ENCODE data around the gene PRELID3B.
"Not testable (repeated sequence)": the region's sequence is repeated elsewhere in the genome, so short reads cannot be mapped to it uniquely, and the experiment has no call there.

Gene PRELID3B

DNA sequence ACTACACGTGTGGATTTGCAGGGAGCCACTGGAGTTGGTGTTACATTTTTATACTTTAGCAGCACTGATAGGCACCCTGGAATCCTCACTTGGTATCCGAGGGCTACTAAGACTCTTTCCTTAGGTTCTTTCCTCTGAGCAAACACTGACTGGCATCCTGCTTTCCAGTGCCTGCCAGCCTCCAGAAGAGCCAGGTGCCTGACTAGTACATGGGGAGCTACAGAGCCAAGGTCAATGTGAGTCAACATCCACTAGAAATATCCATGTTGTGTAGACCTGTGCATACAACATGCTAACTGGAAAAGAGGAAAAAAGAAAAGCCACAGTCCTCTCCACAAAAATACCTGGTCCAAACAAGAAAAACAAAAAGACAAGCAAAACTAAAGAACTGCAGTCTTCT, 17.5 kb downstream of the PRELID3B start:
- no peak for DNase-seq

DNA sequence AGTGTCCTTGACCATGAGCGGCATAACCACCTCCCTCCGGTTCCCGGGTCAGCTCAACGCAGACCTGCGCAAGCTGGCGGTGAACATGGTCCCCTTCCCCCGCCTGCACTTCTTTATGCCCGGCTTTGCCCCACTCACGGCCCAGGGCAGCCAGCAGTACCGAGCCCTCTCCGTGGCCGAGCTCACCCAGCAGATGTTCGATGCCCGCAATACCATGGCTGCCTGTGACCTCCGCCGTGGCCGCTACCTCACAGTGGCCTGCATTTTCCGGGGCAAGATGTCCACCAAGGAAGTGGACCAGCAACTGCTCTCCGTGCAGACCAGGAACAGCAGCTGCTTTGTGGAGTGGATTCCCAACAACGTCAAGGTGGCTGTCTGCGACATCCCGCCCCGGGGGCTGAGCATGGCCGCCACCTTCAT, 18.5 kb downstream of the PRELID3B start:
- no peak for DNase-seq

DNA sequence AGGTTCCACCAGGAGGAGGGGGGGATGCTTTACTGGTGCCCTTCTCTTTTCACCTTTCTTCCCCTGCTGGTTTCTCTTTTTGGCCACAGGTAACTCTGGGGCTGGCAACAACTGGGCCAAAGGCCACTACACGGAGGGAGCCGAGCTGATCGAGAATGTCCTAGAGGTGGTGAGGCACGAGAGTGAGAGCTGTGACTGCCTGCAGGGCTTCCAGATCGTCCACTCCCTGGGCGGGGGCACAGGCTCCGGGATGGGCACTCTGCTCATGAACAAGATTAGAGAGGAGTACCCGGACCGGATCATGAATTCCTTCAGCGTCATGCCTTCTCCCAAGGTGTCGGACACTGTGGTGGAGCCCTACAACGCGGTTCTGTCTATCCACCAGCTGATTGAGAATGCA, 19.0 kb downstream of the PRELID3B start:
- no peak for DNase-seq

DNA sequence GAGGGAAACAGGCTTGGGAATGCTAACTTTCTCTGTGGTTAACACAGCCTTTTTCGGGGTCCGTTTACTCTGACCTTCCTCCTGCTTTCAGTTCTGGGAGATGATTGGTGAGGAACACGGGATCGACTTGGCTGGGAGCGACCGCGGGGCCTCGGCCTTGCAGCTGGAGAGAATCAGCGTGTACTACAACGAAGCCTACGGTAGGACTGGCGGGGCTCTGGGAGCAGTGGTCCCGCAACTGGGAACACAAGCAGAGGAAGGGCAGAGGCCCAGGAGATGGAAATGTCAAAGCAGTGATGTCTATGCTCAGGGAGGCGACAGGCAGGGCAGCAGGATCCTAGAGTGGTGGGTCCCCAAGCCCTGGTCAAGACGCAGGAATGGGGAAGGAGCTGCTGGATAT, 19.8 kb downstream of the PRELID3B start:
- DNase-seq = no peak

DNA sequence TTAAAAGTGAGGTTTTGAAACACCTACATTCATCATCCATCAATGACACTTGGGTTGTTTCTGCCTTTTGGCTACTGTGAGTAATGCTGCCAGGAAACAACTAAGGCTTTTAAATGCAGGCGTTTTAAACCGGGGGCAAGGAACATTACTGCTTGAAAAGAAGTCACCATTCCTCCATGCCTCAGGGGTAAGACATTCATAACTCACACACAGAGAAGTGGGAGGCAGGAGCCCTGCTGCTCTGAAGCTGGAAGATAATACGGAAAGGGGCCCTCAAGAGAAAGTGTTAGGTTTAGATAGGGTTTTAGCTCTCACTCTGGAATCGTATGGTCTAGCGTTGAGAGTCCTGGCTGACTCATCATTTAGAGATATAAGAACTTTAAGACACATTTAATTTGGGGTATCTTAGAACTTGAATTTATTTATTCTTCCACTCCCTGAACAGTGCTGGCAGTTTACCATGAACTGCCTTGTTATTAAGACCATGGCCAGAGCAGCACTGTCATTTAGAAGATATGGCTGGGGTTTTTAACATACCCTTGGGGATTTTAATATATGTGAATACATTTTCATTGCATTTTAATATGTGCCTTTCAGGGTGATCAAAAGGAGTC, 21.5 kb downstream of the PRELID3B start:
- DNase-seq = peak; percentile 55

DNA sequence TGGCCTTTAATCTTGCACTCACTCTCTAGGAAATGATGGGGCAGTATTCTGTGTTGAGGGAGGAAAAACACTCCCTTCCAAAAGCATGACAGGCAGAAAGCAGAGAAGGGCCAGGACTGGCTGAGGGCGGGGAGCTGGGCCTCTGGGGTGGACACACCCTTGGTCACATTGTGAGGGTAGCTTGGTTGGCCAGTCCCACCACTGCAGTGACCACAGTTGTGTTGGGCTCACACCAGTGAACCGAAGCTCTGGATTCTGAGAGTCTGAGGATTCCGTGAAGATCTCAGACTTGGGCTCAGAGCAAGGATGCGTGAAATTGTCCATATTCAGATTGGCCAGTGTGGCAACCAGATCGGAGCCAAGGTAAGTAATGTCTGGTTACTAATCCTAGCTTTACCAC, 23.4 kb downstream of the PRELID3B start, which contains the start of gene TUBB1:
Gene TUBB1 (plus strand): TSS at position 213 of the 400 bp plus-strand sequence. CDS start 94 bp downstream, at position 307.
- DNase-seq = no peak

DNA sequence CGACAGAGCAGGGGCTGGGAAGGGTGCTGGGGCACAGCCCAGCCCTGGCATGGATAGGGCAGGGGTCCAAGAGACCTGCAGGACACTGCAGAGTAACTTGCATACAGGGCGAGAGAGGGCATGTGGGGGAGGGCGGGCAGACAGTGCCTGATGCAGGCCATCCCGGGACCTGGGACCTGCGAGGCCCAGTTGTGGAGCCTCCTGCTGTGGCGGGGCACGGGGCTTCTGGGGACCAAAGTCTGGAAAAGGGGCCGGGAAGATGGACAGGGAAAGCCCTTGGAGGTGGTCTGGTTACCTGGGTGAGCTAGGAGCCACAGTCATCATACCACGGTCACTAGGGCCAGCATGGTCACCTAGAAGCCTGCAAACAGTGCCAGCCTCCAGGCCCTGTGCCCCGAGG, 23.8 kb downstream of the PRELID3B start:
- no peak for DNase-seq

DNA sequence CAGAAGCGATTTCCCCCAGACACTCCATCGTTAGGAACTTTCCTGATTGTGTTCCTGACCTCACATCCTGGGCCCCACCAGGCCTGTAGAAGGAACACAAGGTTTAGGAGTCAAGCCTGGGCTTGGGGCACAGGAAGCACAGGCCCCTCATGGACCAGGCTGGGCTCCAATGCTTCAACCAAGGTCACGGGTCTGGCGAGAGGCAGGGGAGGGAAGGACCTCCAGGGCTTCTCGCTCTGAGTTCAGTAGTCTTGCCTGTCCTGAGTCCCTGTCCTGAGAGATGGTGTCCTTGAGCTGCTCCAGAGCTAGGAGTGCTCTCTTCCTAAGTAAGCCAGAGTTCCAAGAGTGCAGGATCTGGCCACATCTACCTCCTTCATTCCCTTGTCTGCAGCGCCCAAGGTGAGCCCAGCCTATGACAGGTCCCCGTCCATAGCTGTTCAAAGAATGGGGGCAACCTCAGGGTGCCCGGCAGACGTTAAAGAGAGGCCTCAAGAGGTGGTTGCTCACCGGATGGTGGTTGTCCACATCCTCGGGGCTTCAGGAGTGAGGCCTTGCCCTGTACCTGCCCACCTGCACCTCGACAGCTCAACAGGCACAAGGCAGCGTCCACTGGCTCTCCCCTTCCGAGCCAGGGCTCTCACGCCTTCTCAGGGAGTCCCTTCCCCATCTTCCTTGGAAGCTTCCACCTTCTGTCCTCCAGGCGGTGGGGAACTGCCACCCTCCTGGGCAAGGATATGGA, 24.9 kb downstream of the PRELID3B start:
- no peak for DNase-seq

DNA sequence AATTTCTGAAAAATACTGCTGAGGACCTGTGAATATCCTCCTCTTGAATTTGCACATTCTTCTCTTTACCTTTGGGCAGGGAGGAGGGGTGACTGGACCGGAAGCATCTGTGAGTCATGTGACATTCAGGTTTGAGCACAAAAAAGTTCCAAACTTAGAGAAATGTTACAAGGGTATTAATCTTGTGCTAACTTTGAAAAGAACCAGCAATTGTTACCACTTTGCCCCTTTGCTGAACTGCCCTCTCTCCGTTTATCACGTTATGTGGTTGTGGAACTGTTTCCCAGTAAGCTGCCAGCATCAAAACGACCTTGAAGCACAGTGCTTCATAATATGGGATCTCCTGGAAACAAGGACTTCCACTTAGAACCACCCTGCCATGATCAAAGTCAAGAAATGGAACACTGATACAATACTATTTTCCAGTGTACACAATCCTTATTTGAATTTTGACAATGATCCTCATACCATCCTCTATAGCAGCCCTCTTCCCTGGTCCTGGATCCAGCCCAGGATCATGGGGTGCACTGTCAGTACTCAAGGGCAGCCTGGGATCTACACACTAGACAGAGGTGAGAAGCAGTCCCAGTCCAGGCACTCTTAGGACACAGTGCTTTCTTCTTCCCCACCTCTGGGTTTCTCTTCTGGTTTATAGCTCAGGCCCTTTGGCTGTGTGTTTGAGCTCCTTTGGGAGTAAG, 25.6 kb downstream of the PRELID3B start:
- DNase-seq = no peak

DNA sequence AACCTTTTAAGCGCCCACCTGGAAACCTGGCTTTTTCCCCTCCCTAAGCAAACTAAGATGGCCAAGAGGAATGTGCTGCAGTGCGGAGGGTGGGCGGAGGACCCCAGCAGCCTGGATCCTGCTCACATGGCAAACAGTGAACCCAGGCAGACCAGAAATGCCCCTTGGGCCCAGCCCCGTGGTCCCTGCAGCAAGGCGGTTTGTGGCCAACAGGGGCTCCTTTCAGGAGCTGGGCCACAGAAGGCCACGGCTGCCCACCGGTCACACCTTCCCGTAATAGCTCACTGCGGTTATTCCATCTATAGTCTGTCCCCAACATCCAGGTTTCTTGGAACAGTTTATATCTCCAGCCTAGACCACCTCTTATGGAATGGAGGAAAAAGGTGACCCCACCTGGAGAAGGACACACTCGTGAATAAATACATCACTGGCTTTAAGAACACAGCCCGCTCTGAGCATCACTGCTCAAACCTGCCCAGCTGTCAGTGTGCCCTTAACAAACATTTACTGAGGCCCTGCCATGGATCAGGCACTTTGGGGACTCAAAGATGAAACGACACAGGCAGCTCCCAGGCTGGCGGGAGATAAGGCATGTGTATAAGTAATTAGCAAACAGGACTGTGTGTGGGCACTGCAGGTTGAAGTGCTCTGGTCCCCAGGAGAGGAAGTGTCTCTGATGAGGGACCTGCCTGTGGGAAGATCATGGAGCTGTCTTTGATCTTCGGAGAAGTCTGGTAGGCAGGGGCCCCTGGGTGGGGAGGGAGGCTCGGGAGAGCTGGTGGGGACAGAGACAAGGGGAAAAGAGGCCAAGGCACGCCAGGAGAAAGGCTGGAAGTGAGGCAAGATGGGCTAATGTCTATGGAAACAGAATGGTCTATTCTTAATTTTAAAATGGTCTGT, 26.5 kb downstream of the PRELID3B start:
- no peak for DNase-seq

DNA sequence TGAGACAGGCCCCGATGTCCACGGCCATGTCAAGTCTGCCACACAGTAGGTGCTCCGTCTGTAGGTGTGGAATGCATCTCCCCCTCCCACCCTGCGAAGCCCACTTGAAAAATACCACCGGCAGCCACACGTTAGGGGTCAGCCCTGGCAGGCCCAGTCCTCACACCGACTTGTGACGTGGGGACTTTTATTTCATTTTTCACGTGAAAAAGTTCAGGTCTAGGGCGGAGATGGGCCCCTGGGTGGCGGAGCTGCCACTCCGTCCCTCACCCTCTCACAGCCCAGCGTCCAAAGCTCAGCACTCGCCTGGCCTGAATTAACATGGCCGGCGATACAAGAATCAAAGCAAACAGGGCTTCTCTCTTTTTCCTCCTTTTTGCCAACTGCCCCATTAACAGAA, 27.2 kb downstream of the PRELID3B start:
- DNase-seq = no peak

DNA sequence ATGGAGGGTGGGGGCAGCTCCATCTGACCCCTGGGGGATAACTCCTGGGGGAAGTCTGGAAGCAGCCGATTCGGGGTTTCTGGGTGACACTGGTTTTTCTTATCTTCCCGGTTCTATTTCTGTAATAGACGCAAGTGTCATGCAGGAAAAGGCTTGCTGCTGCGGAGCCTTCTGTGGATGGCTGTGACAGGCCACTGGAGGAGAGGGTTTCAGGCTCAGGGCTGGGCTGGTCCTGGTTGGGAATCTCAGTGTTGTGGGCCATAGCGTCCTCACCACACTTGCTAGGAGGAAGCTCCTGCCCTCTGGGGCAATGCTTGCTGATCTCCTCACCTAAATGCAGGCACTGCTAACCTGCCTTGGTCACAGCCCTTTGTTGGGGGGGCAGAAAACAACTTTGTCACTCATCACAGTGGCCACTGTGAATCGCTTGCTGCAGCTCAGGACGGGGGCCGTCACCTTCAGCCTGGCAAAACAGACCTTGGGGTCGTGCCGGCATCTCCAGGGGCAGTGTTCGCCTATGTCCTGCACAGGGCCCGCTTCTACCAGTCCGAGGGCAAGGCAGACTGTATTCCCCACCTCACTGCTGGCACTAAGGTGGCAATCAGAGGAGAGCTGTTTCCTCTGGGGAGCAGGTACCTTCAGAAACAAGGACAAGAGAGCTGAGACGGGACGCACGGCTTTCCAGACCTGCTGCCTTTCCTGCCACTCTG, 27.8 kb downstream of the PRELID3B start:
- DNase-seq = no peak

DNA sequence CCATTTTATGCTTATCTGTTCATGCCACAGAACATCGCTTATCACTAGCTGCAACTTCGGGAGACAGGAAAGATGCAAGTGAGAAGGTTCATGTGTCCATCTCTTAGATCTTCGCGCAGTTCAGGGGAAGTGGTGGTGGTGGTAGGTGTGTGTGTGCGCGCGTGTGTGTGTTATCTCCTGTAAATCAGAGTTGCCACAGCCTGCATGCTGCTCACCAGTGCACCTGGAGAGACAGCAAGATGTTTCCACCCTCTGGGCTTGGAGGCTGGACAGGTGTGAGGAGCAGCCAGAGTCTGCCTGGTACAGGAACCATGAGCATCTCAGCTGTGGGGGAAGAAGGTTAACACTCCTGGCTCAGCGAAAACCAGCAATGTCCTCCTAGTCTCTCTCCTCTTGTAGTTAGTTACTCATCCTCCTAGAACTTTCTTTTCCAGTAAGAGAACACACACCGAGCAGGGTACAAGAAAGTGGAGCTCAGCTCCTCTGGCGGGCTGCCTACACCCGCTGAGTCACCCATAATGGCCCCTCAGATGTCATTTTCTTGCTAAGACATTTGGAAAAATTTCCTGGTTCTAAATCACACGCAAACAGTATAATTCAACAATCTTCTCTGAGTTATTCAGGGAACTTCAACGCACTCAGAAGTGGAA, 28.5 kb downstream of the PRELID3B start:
- DNase-seq = peak; percentile 35

DNA sequence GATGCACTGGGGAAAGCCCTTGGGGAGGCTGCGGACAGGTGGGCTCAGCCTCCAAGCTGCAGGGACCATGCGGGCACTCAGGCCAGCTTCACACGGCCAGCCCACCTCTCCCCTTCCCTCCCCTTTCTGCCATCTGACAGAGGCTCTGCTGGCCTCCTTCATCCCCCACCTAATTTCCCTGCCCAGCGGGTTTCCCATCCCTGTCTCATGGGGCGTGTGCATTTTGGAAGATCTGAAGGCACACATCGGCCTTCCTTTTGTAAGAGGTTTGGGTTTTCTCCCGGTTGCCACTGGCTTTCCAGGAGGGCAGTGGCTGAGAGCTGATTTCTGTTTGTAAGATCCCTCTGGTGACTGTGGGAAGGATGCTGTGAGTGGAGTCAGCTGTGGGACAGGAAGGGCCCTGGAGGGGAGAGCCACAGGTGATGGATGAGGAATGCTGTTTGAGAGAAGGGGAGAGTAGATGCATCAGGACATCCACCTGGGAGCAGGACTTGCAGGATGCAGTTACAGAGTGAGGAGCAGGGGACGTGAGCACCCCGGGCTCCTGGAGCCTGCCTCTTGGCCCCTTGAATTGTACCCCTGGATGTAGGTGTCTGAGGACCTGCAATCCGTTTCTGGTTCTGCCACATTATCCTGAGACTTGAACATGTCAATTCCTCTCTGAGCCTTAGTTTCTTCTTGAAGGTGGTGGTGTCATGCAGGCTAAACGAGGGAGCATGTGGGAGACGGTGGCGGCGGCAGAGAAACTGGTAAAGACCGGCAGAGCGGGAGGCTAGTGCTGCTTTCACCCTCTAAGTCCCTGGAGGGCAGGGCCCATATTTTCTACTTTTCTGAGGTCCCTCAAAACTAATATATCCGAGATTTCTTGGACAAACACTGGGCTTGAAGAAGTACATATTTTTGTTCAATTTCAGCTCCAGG, 29.3 kb downstream of the PRELID3B start:
- DNase-seq = no peak

DNA sequence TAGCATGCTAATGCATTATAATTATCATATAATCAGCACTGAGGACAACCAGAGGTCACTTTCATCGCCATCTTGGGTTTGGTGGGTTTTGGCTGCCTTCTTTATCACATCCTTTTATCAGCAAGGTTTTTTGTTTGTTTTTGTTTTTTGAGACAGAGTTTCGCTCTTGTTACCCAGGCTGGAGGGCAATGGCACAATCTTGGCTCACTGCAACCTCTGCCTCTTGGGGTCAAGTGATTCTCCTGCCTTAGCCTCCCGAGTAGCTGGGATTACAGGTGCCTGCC, 30.8 kb downstream of the PRELID3B start:
- not testable (repeated sequence) for DNase-seq

DNA sequence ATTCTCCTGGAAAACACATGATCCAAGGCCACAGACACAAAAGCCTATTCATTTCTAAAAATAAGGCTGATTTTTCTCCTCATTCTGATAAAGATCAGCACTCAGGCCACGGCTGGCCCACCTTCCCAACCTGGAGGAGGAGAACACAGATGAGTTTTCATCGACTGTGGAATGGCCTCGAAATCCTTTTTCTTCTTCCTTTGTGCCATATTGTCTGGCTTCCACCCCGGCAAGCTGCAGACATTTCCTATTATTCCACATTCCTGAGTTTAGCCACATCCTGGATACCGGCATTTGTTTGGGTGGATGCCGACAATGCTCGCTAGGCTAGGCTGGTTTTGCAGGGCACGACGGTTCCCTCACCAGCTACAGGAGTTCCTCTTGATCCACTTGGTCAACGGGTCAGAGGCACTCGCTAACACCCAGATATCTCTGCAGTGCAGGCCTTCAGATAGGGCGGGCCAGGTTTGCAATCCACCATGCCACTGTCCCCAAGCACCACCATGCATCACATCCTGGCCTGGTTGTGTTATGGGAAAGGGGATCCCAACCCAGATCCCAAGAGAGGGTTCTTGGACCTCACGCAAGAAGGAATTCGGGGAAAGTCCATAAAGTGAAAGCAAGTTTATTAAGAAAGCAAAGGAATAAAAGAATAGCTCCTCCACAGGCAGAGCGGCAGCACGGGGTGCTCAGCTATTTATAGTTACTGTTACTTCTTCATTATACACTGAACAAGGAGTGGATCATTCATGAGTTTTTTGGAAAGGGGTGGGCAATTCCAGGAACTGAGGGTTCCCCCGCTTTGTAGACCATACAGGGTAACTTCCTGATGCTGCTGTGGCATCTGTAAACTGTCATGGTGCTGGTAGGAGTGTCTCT, 31.4 kb downstream of the PRELID3B start:
- DNase-seq = peak; percentile 94

DNA sequence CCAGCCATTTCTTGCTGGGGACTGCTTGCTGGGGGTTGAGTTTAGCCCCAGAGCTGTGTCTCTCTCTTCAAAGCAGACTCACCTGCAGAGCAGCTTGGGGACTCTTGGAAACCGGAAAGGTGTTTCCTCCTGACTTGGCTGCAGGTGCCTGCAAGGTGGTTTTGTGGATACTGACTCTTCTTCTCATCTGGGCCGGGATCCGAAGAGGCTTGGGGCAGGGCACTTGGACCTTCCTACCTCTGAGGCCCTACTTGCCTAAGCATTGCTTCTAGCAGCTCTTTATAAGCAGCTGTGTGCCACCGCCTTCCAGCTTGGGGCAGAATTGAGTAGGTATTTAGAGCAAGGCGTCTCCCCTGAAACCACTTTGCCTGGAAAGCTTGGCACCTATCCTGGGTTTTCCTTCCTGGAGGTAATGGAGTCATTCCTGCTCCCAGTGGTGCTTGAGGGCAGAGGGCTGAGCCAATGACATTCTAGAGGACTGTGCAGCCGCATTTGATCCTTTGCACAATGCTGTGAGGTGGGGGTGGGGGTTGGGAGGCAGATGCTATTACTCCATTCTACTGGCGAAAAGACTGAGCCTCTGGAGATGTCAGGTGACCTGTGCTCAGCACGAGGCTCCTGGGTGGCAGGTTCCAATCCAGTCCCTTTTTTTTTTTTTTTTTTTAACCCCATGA, 32.1 kb downstream of the PRELID3B start:
- DNase-seq = peak; percentile 30

DNA sequence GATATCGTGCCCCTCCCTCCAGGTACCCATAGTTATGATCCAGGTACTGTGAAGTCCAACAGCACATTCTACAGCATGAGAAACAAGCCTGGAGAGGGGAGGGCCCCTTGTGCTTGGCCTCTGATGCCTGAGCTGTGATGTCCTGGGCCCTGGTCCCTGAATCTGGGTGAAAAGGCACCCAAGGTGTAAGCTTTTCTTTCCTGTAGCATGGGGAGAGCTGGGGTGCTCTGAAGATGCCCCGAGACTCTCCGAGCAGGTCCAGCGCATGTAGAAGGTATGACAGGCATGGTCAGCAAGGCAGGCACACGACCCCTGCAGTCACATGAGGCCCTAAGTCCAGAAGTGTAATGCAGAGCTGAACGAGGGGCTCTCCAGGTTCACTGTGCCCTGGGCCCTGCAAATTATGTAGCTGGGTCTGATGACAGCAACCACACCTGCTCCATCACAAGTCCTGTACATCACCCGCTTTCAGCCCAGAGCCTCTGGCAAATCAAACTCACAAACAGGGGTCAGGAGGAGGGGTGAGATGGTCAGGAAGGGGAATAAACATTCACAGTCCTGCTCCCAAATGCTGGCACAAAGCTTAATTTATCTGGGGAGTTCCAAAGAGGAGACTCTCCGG, 33.8 kb downstream of the PRELID3B start:
- no peak for DNase-seq
